Panc1 (cell line): ENCODE data around the gene LRMDA. TPM values are rescaled to one million over a fixed set of nuclear protein-coding genes. Genes with fewer than 3 reads are reported as not detected.

ENCODE experiments used
- ATAC-seq: fragments of 200-7000 bp; cut with Tn5 transposase; 2 replicates; pipeline ENCODE4 v1.9.1; 2020; ENCODE audit warnings: mild to moderate bottlenecking, moderate library complexity
- BruUV-seq: library from RNA; stranded (reverse); fragments of 400-500 nt; replicated peaks from 2 replicates; lab custom pipeline; 2021; lab: Mats Ljungman, UMichigan
- CTCF ChIA-PET: fragments of 300-600 bp; sonication (Branson Sonifier 250); formaldehyde crosslinking; loops from one replicate; lab custom pipeline; 2022; ENCODE audit warnings: antibody characterized with exemption; lab: Charles Lee
- POLR2A ChIA-PET: fragments of 300-600 bp; sonication (Branson Sonifier 250); formaldehyde crosslinking; loops from one replicate; lab custom pipeline; 2022; ENCODE audit warnings: antibody characterized with exemption; lab: Charles Lee
- DNase-seq: peaks from one replicate; pipeline ENCODE4 v3.0.0-alpha.2; 2010; ENCODE audit warnings: low read depth, low spot score
- H3K27ac ChIP-seq: 2 replicates; pipeline ENCODE4 v1.5.1; 2011; ENCODE audit warnings: mild to moderate bottlenecking, low read length, inconsistent platforms
- H3K27me3 ChIP-seq: fragments of 200-500 bp; sonication (Bioruptor generic); 2 replicates; pipeline ENCODE4 v1.6.0; 2014; ENCODE audit warnings: low read length, inconsistent platforms; ENCODE audit not compliant: control insufficient read depth, insufficient read depth
- H3K36me3 ChIP-seq: fragments of 200-500 bp; sonication (Bioruptor generic); 2 replicates; pipeline ENCODE4 v1.5.1; 2014; ENCODE audit warnings: inconsistent platforms, mild to moderate bottlenecking, low read length, moderate library complexity; ENCODE audit not compliant: control insufficient read depth, insufficient read depth
- H3K4me1 ChIP-seq: 2 replicates; pipeline ENCODE4 v1.5.1; 2011; ENCODE audit warnings: inconsistent platforms, mild to moderate bottlenecking, low read length, moderate library complexity; ENCODE audit not compliant: control insufficient read depth, insufficient read depth
- H3K4me3 ChIP-seq, 2 experiments: 2 replicates each; pipeline ENCODE4 v1.5.1; 2011 to 2012; ENCODE audit warnings: low read depth in 2 of 2, low read length in 2 of 2, mild to moderate bottlenecking in 2 of 2, inconsistent platforms in 1 of 2, moderate library complexity in 1 of 2
- H3K9me3 ChIP-seq: fragments of 200-500 bp; sonication (Bioruptor generic); 2 replicates; pipeline ENCODE4 v1.5.1; 2014; ENCODE audit warnings: low read depth, mild to moderate bottlenecking, inconsistent platforms, low read length, moderate library complexity; ENCODE audit not compliant: control insufficient read depth, insufficient read depth
- POLR2AphosphoS5 ChIP-seq: IDR thresholded peaks from 2 replicates; pipeline ENCODE4 v1.6.1; 2012; ENCODE audit warnings: mild to moderate bottlenecking, low read depth, low read length, moderate library complexity
- SIN3A ChIP-seq: IDR thresholded peaks from 2 replicates; pipeline ENCODE4 v1.6.1; 2012; ENCODE audit warnings: low read depth, mild to moderate bottlenecking, low read length, moderate library complexity, borderline replicate concordance; ENCODE audit not compliant: insufficient read depth
- TCF7L2 ChIP-seq: IDR thresholded peaks from 2 replicates; pipeline ENCODE4 v1.6.1; 2011; ENCODE audit warnings: mild to moderate bottlenecking, low read depth, low read length, inconsistent platforms
- in situ Hi-C: cut with HindIII; loops from 2 replicates; pipeline ENCODE4 v1.10.0; 2016; ENCODE audit warnings: low sequenced_read_pairs, low pct_unique_long_range_greater_than_20kb
- intact Hi-C: fragments of 100-400 bp; cut with micrococcal nuclease; formaldehyde crosslinking; loops from one replicate; pipeline ENCODE4 v1.10.0; 2022; ENCODE audit not compliant: unreplicated experiment
- total RNA-seq: library from RNA; stranded (reverse); gene quantifications from one replicate; pipeline ENCODE4 v1.2.1, GENCODE V29; 2021; ENCODE audit not compliant: unreplicated experiment
- TF ChIP-seq, protein P1 (sequence below): fragments of 450-650 bp; IDR thresholded peaks from 2 replicates; pipeline ENCODE4 v1.5.1; 2017; ENCODE audit warnings: mild to moderate bottlenecking
- TF ChIP-seq, protein P2 (sequence below), 2 experiments: IDR thresholded peaks; 2 replicates each; pipeline ENCODE4 v1.6.1; 2011 to 2012; ENCODE audit warnings: low read depth in 2 of 2, control low read depth in 1 of 2, low read length in 1 of 2, mild to moderate bottlenecking in 1 of 2, moderate library complexity in 1 of 2; ENCODE audit not compliant: insufficient read depth in 1 of 2

Gene LRMDA
- total RNA-seq, 1 experiment from 2014 or later, result 1.2 TPM

DNA sequence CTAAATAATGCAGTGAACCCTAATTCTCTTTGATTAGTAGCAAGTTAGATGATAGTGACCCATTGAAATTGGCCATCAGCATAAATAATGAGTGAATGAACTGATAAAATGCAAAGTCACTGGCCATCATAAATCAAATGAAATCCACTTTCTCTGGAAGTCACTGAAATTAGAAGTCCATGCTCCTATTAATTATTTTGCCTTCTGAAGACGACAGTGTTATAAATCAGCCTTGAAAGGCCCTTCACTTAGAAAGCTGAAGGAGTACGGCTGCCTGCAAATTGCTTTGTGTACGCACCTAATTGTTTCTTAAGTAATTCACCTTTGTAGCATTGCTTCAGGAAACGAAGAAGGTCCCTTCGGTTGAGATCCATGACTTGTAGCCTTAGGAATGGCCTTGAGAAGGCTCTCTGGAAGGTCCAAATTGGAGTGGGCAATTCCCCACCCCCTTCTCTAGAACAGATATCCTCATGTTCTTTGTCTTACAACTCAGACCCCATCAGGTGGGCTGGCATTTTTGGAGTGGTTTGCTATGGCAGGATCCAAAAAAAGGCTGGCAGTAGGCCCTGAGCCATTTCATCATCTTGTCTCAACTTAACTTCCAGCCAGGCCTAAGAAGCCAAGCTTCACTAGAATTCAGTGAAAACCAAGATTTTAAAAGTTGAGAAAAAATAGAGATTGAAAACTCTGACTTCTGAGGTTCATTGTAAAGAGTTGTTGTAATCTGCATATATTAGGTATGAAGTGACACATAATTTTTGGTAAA is 420.3 kb downstream of the LRMDA start:
- TF ChIP-seq, protein P1, sequence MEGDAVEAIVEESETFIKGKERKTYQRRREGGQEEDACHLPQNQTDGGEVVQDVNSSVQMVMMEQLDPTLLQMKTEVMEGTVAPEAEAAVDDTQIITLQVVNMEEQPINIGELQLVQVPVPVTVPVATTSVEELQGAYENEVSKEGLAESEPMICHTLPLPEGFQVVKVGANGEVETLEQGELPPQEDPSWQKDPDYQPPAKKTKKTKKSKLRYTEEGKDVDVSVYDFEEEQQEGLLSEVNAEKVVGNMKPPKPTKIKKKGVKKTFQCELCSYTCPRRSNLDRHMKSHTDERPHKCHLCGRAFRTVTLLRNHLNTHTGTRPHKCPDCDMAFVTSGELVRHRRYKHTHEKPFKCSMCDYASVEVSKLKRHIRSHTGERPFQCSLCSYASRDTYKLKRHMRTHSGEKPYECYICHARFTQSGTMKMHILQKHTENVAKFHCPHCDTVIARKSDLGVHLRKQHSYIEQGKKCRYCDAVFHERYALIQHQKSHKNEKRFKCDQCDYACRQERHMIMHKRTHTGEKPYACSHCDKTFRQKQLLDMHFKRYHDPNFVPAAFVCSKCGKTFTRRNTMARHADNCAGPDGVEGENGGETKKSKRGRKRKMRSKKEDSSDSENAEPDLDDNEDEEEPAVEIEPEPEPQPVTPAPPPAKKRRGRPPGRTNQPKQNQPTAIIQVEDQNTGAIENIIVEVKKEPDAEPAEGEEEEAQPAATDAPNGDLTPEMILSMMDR, result no peak
- in situ Hi-C loops, result no loop called here
- H3K36me3 ChIP-seq, result no peaks in the 10 kb centered on the region
- ChIA-PET CTCF (interaction anchor here (0.6 kb wide), 1 partner anchor 327 kb away, joined by 4 read pairs; no protein-coding TSS in a partner anchor), POLR2A (no interaction called here)
- no peak for ATAC-seq
- H3K9me3 ChIP-seq, result no peaks in the 10 kb centered on the region
- H3K27ac ChIP-seq, result no peak overlapping the region
- intact Hi-C loops, result no loop called here
- DNase-seq, result no peak
- no TSS peak for BruUV-seq
- H3K27me3 ChIP-seq, result no peaks in the 10 kb centered on the region
- H3K4me1 ChIP-seq, result no peaks in the 10 kb centered on the region
- no peak overlapping the region for H3K4me3 ChIP-seq

DNA sequence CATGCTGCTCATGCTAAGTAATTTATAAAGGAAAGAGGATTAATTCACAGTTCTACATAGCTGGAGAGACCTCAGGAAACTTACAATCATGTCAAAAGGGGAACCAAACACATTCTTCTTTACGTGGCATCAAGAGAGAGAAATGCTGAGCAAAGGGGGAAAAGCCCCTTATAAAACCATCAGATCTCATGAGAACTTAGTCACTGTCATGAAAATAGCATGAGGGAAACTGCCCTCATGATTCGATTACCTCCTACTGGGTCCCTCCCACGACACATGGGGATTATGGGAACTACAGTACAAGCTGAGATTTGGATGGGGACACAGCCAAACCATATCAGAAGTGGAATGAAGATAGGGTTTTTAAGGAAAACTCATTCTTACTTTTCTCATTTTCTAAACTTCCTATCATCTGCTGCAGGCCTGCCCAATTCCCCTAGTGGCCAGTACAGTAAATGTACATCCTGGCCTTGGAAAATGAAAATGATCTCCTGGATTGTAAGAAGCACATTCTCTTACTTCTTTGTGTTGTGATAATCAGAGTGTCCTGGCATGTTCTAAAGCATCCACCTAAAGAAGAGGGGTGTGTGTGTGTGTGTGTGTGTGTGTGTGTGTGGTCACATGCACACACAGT is 421.5 kb downstream of the LRMDA start:
- no TSS peak for BruUV-seq
- intact Hi-C loops, result no loop called here
- ATAC-seq (no peak), DNase-seq (no peak)
- TF ChIP-seq, protein P1, result peak; percentile 42
- no peak for TF ChIP-seq SIN3A
- H3K27me3 ChIP-seq, result no peaks in the 10 kb centered on the region
- no peak overlapping the region for H3K4me3 ChIP-seq
- in situ Hi-C loops, result no loop called here
- no peaks in the 10 kb centered on the region for H3K4me1 ChIP-seq
- no peaks in the 10 kb centered on the region for H3K36me3 ChIP-seq
- H3K27ac ChIP-seq, result no peak overlapping the region
- ChIA-PET POLR2A (interaction anchor here (0.6 kb wide), 1 partner anchor 818 kb away, joined by 3 read pairs; no protein-coding TSS in a partner anchor), CTCF (no interaction called here)
- no peaks in the 10 kb centered on the region for H3K9me3 ChIP-seq

DNA sequence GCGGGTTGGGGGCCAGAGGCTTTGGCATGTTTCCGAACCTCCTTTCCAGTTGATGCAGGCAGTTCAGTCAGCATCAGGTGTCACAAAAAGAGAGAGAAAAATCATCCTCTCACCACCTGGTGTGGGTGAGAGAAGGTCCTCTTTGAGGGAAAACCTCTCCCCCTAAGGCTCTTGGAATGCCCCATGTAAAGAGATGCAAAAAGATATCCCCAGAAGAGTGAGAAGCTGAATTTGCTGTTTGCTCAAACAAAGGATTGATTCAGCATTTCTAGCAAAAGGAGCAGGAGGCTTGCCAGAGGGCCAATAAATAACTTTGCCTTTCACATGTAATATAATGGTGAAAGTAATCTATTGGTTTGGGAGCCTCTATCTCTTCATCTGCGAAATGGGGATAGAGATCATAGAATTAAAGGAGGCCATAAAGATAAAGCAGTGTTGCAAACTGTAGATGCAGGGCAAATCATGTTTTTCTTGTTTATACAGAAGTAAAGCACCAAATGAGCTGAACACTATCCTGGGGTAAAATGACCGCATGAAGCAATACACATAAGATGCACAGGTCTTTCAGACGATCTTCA is 425.9 kb downstream of the LRMDA start:
- Histone ChIP-seq H3K36me3 (no peaks in the 10 kb centered on the region), H3K4me1 (no peaks in the 10 kb centered on the region), H3K4me3 (no peak overlapping the region), H3K9me3 (no peaks in the 10 kb centered on the region), H3K27ac (no peak overlapping the region), H3K27me3 (no peaks in the 10 kb centered on the region)
- ATAC-seq (no peak), DNase-seq (no peak)
- POLR2A ChIA-PET, result no interaction called here
- intact Hi-C loops (no loop called here), in situ Hi-C loops (no loop called here)
- CTCF ChIA-PET, result no interaction called here
- BruUV-seq, result no TSS peak
- TF ChIP-seq, protein P2, sequence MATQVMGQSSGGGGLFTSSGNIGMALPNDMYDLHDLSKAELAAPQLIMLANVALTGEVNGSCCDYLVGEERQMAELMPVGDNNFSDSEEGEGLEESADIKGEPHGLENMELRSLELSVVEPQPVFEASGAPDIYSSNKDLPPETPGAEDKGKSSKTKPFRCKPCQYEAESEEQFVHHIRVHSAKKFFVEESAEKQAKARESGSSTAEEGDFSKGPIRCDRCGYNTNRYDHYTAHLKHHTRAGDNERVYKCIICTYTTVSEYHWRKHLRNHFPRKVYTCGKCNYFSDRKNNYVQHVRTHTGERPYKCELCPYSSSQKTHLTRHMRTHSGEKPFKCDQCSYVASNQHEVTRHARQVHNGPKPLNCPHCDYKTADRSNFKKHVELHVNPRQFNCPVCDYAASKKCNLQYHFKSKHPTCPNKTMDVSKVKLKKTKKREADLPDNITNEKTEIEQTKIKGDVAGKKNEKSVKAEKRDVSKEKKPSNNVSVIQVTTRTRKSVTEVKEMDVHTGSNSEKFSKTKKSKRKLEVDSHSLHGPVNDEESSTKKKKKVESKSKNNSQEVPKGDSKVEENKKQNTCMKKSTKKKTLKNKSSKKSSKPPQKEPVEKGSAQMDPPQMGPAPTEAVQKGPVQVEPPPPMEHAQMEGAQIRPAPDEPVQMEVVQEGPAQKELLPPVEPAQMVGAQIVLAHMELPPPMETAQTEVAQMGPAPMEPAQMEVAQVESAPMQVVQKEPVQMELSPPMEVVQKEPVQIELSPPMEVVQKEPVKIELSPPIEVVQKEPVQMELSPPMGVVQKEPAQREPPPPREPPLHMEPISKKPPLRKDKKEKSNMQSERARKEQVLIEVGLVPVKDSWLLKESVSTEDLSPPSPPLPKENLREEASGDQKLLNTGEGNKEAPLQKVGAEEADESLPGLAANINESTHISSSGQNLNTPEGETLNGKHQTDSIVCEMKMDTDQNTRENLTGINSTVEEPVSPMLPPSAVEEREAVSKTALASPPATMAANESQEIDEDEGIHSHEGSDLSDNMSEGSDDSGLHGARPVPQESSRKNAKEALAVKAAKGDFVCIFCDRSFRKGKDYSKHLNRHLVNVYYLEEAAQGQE (IDR thresholded peaks at IDR 0.05; ENCODE audit: insufficient read depth in 1 of 2, low read depth in 2 of 2, low read length in 1 of 2), result no peak
- no peak for TF ChIP-seq POLR2AphosphoS5
- TF ChIP-seq, protein P1, result no peak
- TF ChIP-seq TCF7L2, result no peak
- no peak for TF ChIP-seq SIN3A
